ENCODE measurements around the gene CRYAA. TPM values are rescaled to one million over a fixed set of nuclear protein-coding genes. Genes with fewer than 3 reads are reported as not detected.

CRYAA gene
- total RNA-seq, 1 donor from 2014 or later = not detected

Other genes with a start within 250 kb of the CRYAA start
- not detected for gene ERVH48-1, start 243.4 kb upstream of the CRYAA start, total RNA-seq
- 11.2 TPM for gene PKNOX1, start 194.4 kb upstream of the CRYAA start, total RNA-seq
- gene CBS, start 93.2 kb upstream of the CRYAA start, total RNA-seq = 29.5 TPM
- gene U2AF1, start 61.4 kb upstream of the CRYAA start, total RNA-seq = 12.9 TPM